Activated naive CD4-positive, alpha-beta T cell treated with anti-CD3 and anti-CD28 coated beads, Interleukin-2, amount 50 U/mL, for 24 hours (primary cell): ENCODE measurements around the gene GLDC.
"Not testable (repeated sequence)": the region's sequence is repeated elsewhere in the genome, so short reads cannot be mapped to it uniquely, and the experiment has no call there.

Source experiments
- H3K27ac Mint-ChIP-seq: one replicate; pipeline ENCODE4 v1.8.0; 2021; ENCODE audit warnings: mild to moderate bottlenecking, mixed read lengths
- H3K27me3 Mint-ChIP-seq: one replicate; pipeline ENCODE4 v1.8.0; 2021; ENCODE audit warnings: mixed read lengths
- H3K36me3 Mint-ChIP-seq: one replicate; pipeline ENCODE4 v1.8.0; 2021; ENCODE audit warnings: mixed read lengths
- H3K4me1 Mint-ChIP-seq: one replicate; pipeline ENCODE4 v1.8.0; 2021; ENCODE audit warnings: mixed read lengths
- H3K4me3 Mint-ChIP-seq: one replicate; pipeline ENCODE4 v1.8.0; 2021; ENCODE audit warnings: mild to moderate bottlenecking, mixed read lengths
- H3K9me3 Mint-ChIP-seq: one replicate; pipeline ENCODE4 v1.8.0; 2021; ENCODE audit warnings: mixed read lengths

GLDC gene

DNA sequence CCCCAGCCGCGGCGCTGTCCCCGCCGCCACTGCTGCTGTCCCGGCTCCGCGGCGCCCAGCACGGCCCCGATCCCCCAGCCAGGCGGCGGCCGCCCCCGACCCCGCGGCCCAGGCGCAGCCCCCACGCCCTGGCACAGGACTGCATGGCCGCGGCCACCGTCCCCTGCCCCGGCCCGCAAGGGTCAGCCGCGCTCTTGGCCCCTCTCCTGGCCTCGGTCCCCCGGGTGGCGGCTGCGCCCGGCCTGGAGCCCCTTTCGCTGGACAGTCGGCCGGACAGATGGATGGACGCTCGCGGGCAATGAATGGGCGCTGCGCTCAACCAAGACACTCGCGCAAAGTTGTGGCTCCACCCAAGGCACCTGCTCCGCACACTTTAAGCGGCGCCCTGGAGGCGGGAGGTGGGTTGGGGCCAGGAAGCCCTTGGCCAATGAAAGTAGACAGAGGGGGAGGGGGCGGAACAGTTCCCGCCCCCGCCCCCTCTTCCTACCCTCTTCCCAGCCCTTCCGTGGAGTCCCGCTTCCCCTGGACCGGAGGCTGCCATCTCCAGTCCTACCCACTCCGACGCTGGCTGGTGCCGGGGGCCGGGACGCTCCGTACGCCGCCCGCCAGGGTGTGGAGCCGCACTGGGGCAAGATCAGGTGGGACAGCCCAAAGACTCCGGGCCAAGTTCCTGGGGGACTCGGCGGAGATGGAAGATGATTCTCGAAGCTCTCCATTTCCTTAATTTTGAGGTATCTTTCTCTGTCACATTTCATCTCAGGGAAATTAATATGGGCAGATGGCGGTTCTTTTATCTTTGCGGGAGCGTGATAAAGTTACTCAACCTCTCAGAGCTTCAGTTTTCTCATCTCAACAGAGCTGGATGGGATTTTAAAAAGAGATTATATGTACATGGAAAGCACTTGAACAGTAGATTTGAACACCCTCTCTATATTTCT lies at the start of gene GLDC:
GLDC (minus strand) TSS at position 375 of the 938 bp plus-strand sequence; CDS start at position 145, 230 bp downstream.
- H3K27ac Mint-ChIP-seq, result peak within 1 kb of the TSS; percentile 30
- peaks cover 21% of the 10 kb centered on the region for H3K4me1 Mint-ChIP-seq
- H3K36me3 Mint-ChIP-seq, result peaks cover 1% of the 10 kb centered on the region
- peaks cover 42% of the 10 kb centered on the region for H3K27me3 Mint-ChIP-seq
- H3K9me3 Mint-ChIP-seq, result no peaks in the 10 kb centered on the region
- H3K4me3 Mint-ChIP-seq, result peak within 1 kb of the TSS; percentile 84

DNA sequence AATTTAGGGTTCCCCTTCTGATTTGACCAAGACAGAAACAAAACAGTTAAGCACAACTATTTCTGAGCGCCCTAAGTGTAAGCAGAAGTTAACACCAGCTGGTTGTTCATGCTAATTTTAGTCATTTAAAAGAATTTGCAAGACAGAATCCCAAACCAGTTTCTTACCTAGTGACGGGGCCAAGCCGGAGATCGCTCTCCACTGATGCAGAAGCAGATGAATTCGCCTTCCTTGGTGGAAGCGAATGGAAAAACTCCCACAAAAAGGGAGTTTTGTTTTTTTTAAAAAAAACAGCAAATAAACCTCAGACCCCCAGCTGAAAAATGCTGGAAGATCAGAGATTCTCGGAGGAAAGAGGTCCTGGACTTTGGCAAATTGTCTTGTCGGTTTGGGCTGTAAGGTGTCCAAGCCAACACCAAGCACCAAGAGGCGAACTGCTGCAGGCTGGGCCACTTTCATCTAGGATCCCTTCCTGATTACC lies 47.4 kb upstream of the GLDC start:
- Mint-ChIP-seq H3K4me1 (no peaks in the 10 kb centered on the region), H3K4me3 (no peak overlapping the region), H3K36me3 (no peaks in the 10 kb centered on the region), H3K27ac (no peak overlapping the region), H3K27me3 (no peaks in the 10 kb centered on the region), H3K9me3 (no peaks in the 10 kb centered on the region)

DNA sequence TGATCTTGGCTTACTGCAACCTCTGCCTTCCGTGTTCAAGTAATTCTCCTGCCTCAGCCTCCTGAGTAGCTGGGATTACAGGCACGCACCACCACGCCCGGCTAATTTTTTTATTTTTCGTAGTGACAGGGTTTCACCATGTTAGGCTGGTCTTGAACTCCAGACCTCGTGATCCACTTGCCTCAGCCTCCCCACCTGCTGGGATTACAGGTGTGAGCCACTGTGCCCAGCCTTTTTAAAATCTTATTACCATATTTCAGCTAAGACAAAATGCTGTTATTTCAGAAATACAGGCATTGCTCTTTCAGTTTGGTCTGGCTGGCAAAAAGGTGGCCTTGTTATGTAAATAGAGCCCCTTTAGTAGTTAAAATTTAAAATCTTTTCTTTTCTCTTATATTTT lies 46.9 kb upstream of the GLDC start:
- no peaks in the 10 kb centered on the region for H3K27me3 Mint-ChIP-seq
- no peak overlapping the region for H3K27ac Mint-ChIP-seq
- H3K9me3 Mint-ChIP-seq, result no peaks in the 10 kb centered on the region
- H3K4me3 Mint-ChIP-seq, result no peak overlapping the region
- no peaks in the 10 kb centered on the region for H3K36me3 Mint-ChIP-seq
- H3K4me1 Mint-ChIP-seq, result no peaks in the 10 kb centered on the region

DNA sequence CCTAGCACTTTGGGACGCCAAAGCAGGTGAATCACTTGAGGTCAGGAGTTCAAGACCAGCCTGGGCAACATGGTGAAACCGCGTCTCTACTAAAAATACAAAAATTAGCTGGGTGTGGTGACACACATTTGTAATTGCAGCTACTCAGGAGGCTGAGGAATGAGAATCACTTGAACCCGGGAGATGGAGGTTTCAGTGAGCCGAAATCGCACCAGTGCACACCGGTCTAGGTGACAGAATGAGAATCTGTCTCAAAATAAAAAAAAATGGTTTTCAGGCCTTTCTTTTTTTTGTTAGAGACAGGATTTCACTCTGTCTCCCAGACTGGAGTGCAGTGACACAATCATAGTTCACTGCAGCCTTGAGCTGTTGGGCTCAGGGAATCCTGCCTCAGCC lies 45.1 kb upstream of the GLDC start:
- H3K36me3 Mint-ChIP-seq, H3K4me1 Mint-ChIP-seq, H3K27ac Mint-ChIP-seq, H3K9me3 Mint-ChIP-seq, H3K27me3 Mint-ChIP-seq, H3K4me3 Mint-ChIP-seq: not testable (repeated sequence)

DNA sequence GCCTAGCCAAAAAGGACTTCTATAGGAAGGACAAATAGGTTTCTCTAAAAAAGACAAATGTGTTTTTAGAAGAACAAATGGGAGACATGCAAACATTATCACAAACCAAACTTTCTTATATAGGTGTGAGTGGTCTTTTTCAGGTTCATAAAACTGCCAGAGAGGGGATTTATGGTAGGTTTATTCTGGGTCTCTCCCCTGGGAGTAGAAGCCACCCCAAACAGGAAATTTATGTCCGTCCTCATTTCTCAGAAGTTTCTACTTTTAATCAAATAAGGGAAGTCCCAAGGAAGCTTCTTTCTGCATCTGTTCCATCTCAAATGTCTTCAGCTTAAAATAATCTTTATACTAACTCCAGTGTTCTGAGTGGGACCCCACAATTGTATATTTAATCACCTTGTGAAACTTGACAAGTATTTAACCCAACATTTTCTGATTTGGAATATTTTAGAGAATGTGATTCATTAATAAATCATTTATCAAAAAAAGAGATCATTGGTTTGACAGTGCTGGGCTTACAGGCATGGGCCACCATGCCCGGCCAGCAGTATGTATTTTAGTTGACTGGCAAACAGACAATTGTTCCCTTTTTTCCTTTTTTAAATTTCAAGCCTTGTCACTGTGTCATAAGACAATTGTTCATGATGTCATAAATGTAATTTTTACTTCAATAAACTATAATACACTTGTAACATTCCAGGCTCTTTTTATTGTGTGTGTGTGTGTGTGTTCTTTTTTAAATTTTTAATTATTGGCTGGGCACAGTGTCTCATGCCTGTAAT lies 44.6 kb upstream of the GLDC start:
- Mint-ChIP-seq H3K36me3 (no peaks in the 10 kb centered on the region), H3K27me3 (no peaks in the 10 kb centered on the region), H3K27ac (no peak overlapping the region), H3K9me3 (no peaks in the 10 kb centered on the region), H3K4me1 (no peaks in the 10 kb centered on the region), H3K4me3 (no peak overlapping the region)

DNA sequence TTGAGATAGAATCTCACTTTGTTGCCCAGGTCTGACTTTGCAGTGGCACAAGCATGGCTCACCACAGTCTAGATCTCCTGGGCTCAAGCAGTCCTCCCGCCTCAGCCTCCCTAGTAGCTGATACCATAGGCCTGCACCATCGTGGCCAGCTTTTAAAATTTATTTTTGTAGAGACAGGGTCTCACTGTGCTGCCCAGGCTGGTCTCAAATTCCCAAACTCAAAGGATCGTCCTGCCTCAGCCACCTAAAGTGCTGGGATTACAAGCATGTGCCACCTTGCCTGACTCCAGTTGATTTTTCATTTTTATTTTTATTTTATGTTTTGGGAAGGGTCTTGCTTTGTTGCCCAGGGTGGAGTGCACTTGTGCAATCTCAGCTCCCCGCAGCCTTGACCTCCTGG lies 41.7 kb upstream of the GLDC start:
- Mint-ChIP-seq H3K27me3 (no peaks in the 10 kb centered on the region), H3K36me3 (no peaks in the 10 kb centered on the region), H3K4me3 (no peak overlapping the region), H3K9me3 (no peaks in the 10 kb centered on the region), H3K4me1 (peaks cover 13% of the 10 kb centered on the region), H3K27ac (no peak overlapping the region)

DNA sequence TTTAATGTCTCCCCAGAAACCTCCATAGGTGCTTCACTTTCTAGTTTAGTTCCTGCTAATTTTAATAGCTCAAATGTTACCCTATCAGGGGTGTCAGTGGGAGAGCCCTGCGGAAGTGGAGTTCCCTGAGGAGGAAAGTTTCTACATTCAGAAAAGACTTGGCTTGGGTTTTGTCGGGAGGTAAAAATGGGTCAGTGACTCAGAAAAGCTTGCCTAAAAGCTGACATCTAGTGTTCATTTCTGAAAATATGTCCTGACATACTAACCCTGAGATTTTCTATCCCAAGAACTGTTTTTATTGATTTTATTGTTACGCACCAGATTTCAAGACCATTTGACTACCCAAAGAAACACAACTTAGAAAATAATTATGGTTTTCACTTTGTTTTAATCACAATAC lies 40.9 kb upstream of the GLDC start:
- H3K27ac Mint-ChIP-seq, result no peak overlapping the region
- no peaks in the 10 kb centered on the region for H3K9me3 Mint-ChIP-seq
- H3K4me3 Mint-ChIP-seq, result no peak overlapping the region
- H3K27me3 Mint-ChIP-seq, result no peaks in the 10 kb centered on the region
- H3K4me1 Mint-ChIP-seq, result peaks cover 13% of the 10 kb centered on the region
- H3K36me3 Mint-ChIP-seq, result no peaks in the 10 kb centered on the region

DNA sequence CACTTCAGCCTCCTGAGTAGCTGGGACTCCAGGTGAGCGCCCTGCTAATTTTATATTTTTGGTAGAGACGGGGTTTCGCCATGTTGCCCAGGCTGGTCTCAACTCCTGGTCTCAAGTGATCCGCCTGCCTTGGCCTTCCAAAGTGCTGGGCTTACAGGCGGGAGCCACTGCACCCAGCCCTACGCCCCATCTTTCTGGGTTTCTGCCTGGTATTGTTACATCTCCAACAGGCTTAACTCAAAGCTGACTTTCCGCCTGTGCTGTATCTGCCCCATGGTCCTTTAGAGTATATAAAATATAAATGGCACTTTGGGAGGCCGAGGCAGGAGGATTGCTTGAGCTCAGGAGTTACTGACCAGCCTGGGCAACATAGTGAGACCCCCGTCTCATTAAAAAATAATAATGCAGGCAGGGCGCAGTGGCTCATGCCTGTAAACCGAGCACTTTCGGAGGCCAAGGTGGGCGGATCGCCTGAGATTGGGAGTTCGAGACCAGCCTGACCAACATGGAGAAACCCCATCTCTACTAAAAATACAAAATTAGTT lies 36.5 kb upstream of the GLDC start:
- Mint-ChIP-seq H3K4me3 (peak overlapping the region; percentile 93), H3K9me3 (no peaks in the 10 kb centered on the region), H3K4me1 (peaks cover 19% of the 10 kb centered on the region), H3K36me3 (peaks cover 3% of the 10 kb centered on the region), H3K27ac (peak overlapping the region; percentile 99), H3K27me3 (no peaks in the 10 kb centered on the region)

DNA sequence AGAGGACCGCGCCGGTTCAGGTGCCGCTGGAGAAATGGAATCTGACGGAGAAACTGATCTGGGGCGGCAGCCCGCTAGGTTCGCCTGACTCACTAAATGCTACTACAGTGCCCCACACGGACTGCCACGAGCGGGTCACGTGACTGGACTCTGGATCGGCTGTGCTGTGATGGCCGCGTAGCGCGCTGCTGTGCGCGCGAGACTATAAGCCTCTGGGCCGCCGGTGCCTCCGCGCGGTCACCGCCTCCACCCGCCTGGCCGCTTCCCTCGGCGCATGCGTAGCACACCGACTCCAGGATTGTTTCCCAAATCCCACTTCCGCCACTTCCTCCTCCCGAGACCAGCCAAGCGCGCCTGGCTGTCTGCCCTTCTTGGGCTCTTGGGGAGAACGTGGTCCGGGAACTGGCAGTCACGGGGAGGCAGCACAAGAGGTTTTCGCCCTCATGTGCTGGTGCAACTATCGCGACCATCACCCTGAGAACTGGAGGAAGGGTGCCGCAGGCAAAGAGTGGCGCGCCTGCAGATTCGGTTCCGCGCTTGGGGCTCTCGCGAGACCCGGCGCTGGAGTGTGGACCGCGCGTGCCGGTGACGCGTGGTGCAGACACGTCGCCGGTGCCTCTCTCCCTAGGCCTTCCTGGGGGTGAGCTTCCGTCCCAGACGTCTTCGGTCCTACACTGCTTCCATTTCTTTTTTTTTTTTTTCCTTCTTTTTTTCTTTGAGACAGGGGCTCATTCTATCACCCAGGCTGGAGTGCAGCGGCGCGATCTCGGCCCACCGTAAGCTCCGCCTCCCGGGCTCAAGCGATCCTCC lies 35.8 kb upstream of the GLDC start:
- Mint-ChIP-seq H3K4me1 (peaks cover 19% of the 10 kb centered on the region), H3K27ac (peak overlapping the region; percentile 99), H3K27me3 (no peaks in the 10 kb centered on the region), H3K4me3 (peak overlapping the region; percentile 93), H3K36me3 (peaks cover 3% of the 10 kb centered on the region), H3K9me3 (no peaks in the 10 kb centered on the region)

DNA sequence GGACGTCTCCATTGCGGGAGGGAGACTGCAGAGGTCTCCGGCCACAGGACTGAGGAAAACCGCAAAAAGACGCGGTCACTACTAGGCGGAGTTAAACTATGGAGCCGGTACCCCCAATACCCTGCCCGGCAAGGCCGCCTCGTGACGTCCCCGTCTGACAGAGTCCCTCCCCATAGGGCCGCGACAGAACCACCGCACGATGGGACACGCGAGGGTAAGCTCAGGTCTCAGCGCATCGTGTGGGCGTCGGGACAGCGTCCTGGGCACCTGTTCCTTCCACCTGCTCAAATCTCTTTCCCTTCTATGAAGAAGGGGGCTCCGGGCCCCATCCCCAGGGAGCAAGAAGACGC lies 35.2 kb upstream of the GLDC start:
- H3K4me3 Mint-ChIP-seq, result peak overlapping the region; percentile 93
- H3K36me3 Mint-ChIP-seq, result peaks cover 3% of the 10 kb centered on the region
- H3K4me1 Mint-ChIP-seq, result peaks cover 19% of the 10 kb centered on the region
- no peaks in the 10 kb centered on the region for H3K9me3 Mint-ChIP-seq
- H3K27me3 Mint-ChIP-seq, result no peaks in the 10 kb centered on the region
- peak overlapping the region; percentile 99 for H3K27ac Mint-ChIP-seq

DNA sequence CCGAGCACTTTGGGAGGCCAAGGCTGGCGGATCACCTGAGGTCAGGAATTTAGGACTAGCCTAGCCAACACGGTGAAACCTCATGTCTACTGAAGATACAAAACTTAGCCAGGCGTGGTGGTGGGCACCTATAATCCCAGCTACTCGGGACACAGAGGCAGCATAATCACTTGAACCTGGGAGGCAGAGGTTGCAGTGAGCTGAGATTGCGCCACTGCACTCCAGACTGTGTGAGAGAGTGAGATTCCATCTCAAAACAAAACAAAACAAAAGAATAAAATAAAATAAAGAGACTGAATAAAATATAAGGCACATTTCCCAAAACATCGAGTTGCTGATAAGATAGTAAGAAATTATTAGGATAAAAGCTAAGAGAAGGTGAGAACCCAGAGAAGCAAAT lies 32.3 kb upstream of the GLDC start:
- Mint-ChIP-seq H3K36me3 (peaks cover 3% of the 10 kb centered on the region), H3K4me3 (no peak overlapping the region), H3K9me3 (no peaks in the 10 kb centered on the region), H3K27me3 (no peaks in the 10 kb centered on the region), H3K27ac (no peak overlapping the region), H3K4me1 (peaks cover 10% of the 10 kb centered on the region)

DNA sequence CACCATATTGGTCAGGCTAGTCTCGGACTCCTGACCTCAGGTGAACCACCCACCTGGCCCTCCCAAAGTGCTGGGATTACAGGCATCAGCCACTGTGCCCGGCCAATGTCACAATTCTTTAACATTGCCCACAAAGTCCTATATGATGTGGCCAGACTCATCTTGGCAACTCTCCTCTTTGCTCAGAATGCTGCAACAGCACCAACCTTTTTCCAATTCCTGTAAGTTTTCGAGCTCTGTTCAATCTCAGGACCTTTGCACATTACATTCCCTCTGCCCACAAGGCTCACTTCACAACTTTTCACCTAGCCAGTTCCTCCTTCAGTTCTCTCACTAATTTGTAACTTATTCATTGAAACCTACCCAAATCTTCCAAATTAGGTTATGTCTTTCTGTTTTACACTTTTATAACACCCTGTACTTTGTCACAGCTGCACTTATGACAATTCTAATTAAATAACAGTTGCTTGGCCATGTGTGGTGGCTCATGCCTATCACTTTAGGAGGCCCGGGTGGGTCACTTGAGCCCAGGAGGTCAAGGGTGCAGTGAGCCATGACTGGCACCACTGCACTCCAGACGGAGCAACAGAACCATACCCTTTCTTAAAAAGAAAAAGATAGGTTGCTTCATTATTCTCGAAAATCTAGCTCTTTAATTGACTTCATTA lies 30.9 kb upstream of the GLDC start:
- Mint-ChIP-seq H3K4me1 (peaks cover 6% of the 10 kb centered on the region), H3K9me3 (no peaks in the 10 kb centered on the region), H3K27me3 (no peaks in the 10 kb centered on the region), H3K36me3 (peaks cover 3% of the 10 kb centered on the region), H3K27ac (peak overlapping the region; percentile 15), H3K4me3 (no peak overlapping the region)

DNA sequence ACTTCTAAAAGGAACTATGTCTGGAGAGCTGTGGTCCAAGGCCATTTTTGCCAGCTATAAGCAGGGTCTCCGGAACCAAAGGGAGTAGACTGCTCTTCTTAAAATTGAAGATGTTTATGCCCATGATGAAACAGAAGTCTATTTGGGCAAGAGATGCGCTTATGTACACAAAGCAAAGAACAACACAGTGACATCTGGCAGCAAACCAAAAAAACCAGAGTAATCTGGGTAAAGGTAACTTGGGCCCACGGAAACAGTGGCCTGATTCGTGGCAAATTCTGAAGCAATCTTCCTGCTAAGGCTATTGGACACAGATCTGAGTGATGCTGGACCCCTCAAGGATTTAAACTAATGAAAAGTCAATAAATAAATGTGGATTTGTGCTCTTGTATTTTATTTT lies 29.7 kb upstream of the GLDC start:
- Mint-ChIP-seq H3K36me3 (no peaks in the 10 kb centered on the region), H3K27ac (no peak overlapping the region), H3K4me1 (peaks cover under 1% of the 10 kb centered on the region), H3K9me3 (no peaks in the 10 kb centered on the region), H3K4me3 (no peak overlapping the region), H3K27me3 (no peaks in the 10 kb centered on the region)

DNA sequence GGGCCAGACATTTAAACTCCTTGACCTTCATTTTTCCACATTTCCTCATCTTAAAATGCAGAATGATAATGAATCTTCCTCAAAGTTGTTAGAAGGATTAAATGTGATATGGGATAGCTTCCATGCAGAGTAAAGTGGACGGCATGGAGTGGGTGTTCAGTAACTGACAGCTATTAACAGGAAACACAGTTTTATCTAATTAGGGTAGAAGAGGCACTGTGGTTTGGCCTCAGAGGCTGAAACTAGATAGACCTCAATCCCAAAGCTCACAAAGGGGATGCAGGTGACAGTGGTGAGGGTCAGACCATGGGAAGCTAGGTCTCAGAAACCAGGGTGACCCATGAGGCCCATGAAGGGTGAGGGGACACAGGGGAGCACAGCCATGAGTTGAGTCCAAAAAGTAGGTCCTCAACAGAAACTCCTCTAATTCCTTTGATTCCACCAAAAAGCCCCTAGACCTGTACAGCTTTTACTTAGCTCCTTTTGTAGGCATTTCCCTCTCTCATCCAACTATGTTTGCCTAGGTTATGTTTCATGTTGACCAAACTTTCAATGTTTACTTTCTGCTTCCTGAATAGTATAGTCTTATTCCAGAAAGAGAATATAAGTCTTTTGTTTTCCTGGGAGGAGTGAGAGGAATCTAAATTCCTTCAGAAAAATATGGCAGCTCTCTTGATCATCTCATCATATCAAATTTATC lies 27.9 kb upstream of the GLDC start:
- Mint-ChIP-seq H3K4me3 (no peak overlapping the region), H3K9me3 (no peaks in the 10 kb centered on the region), H3K36me3 (no peaks in the 10 kb centered on the region), H3K27ac (no peak overlapping the region), H3K27me3 (no peaks in the 10 kb centered on the region), H3K4me1 (no peaks in the 10 kb centered on the region)
